SU-DHL-6 (cell line): Measurements from ENCODE around the gene PDHX.

ENCODE experiments used
- H2AFZ ChIP-seq: fragments of 200-600 bp; sonication (generic); 2 replicates; pipeline ENCODE4 v1.6.1; 2014; ENCODE audit warnings: low read depth, mild to moderate bottlenecking, moderate library complexity, mixed read lengths, antibody characterized with exemption, low read length; ENCODE audit not compliant: severe bottlenecking
- H3F3A ChIP-seq: fragments of 200-600 bp; shearing (Covaris generic); 2 replicates; pipeline ENCODE4 v1.6.0; 2016; ENCODE audit warnings: antibody characterized with exemption, mild to moderate bottlenecking; ENCODE audit not compliant: insufficient read depth
- H3K27ac ChIP-seq: fragments of 200-600 bp; sonication (generic); 2 replicates; pipeline ENCODE4 v1.5.1; 2016; ENCODE audit warnings: low read depth, mild to moderate bottlenecking, low read length, moderate library complexity, mixed read lengths
- H3K27me3 ChIP-seq: fragments of 200-600 bp; sonication (generic), shearing (Covaris generic); 2 replicates; pipeline ENCODE4 v1.6.0; 2014; ENCODE audit warnings: mild to moderate bottlenecking, low read length
- H3K36me3 ChIP-seq: fragments of 200-600 bp; sonication (generic); 2 replicates; pipeline ENCODE4 v1.6.1; 2014; ENCODE audit warnings: mild to moderate bottlenecking, low read length, mixed read lengths
- H3K4me2 ChIP-seq: fragments of 300-600, 200-600 bp; shearing (Covaris generic), sonication (generic); 2 replicates; pipeline ENCODE4 v1.6.0; 2014; ENCODE audit warnings: low read length, low read depth, mild to moderate bottlenecking; ENCODE audit not compliant: poor library complexity, severe bottlenecking
- H3K4me3 ChIP-seq: fragments of 200-600 bp; sonication (generic); 2 replicates; pipeline ENCODE4 v1.5.1; 2014; ENCODE audit warnings: antibody characterized with exemption, low read length, mild to moderate bottlenecking, mixed read lengths; ENCODE audit not compliant: insufficient read depth, poor library complexity, severe bottlenecking
- H3K79me2 ChIP-seq: fragments of 200-600 bp; sonication (generic); 2 replicates; pipeline ENCODE4 v1.6.1; 2014; ENCODE audit warnings: mild to moderate bottlenecking, low read length, moderate library complexity; ENCODE audit not compliant: insufficient read depth
- H3K9ac ChIP-seq: fragments of 200-600 bp; sonication (generic); 2 replicates; pipeline ENCODE4 v1.7.0; 2014; ENCODE audit warnings: mild to moderate bottlenecking, low read length
- H3K9me2 ChIP-seq: fragments of 200-600 bp; sonication (generic); replicated peaks from 2 replicates; pipeline ENCODE4 v1.6.1; 2014; ENCODE audit warnings: low read length; ENCODE audit not compliant: insufficient read depth
- H3K9me3 ChIP-seq: fragments of 200-600 bp; sonication (generic); 2 replicates; pipeline ENCODE4 v1.6.1; 2014; ENCODE audit warnings: low read length, mixed read lengths; ENCODE audit not compliant: insufficient read depth
- H4K20me1 ChIP-seq: fragments of 200-600 bp; sonication (generic); 2 replicates; pipeline ENCODE4 v1.6.1; 2014; ENCODE audit warnings: low read depth, mild to moderate bottlenecking, antibody characterized with exemption, low read length, moderate library complexity, mixed read lengths
- EZH2phosphoT487 ChIP-seq: fragments of 200-600 bp; sonication (generic), shearing (Covaris generic); conservative IDR thresholded peaks from 2 replicates; pipeline ENCODE4 v1.6.1; 2018; ENCODE audit warnings: mild to moderate bottlenecking, antibody characterized with exemption, low read length, moderate library complexity, mixed read lengths
- TF ChIP-seq, protein P1 (sequence below): fragments of 200-600 bp; sonication (generic); IDR thresholded peaks from one replicate; pipeline ENCODE4 v1.5.1; 2017; ENCODE audit warnings: antibody characterized with exemption, mild to moderate bottlenecking, low read length, moderate library complexity; ENCODE audit not compliant: insufficient read depth, poor library complexity, severe bottlenecking

PDHX gene

DNA sequence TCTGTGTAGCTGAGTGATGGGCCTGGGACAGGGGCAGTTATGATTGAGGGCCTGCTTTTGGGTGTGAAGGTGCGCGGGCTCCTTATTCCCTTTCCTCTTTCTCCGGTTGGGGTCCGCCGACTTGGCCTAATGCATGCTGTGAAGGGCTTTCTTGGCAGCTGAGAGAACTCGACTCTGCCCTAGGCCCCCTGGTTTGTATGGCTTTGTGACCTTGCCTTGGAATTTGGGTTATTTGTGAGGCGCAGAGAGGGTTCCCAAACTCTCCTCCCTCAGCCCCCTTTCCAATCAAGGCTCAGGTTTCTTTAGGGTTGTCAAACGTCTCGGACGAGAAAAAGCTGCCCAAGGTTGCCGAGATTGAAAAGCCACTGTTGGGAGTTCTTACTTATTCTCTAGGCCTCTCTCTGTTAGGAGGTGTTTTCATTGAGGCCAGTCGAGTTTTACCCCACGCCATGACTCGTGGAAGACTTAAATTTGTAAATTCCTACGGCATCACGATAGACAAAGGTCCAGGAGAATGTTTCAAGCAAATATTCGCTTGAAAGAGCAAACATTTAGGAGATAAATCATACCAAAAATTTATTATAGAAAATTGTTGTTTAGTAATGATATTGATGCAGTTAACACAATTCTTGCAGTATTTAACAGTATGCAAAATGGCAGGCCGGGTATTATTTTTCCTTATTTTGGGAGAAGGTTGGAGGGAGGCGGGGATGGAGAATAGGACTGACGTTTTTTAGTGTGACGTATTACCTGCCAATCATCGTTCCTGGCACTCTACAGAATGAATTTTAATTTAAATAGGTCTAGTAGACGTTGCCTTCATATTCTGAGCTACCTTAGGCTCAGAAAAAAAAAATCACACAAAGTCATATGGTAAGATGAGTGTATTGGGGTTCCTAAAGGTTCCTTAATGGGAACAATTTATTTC, 689 bp downstream of the PDHX start:
- H3K4me2 ChIP-seq, result peak overlapping the region; percentile 81
- H4K20me1 ChIP-seq, result no peaks in the 10 kb centered on the region
- H3K9ac ChIP-seq, result peak overlapping the region; percentile 97
- no peaks in the 10 kb centered on the region for H3K9me2 ChIP-seq
- H3K4me3 ChIP-seq, result peak overlapping the region; percentile 80
- peaks cover 50% of the 10 kb centered on the region for H3K79me2 ChIP-seq
- peaks cover 7% of the 10 kb centered on the region; the same call in 1 of the 2 replicates for H3F3A ChIP-seq
- H3K9me3 ChIP-seq, result no peaks in the 10 kb centered on the region; the same call in 1 of the 2 replicates
- H3K27me3 ChIP-seq, result no peaks in the 10 kb centered on the region
- H3K36me3 ChIP-seq, result peaks cover 7% of the 10 kb centered on the region; the same call in 1 of the 2 replicates
- peak overlapping the region; percentile 36; the same call in 1 of the 2 replicates for H3K27ac ChIP-seq
- TF ChIP-seq, protein P1, sequence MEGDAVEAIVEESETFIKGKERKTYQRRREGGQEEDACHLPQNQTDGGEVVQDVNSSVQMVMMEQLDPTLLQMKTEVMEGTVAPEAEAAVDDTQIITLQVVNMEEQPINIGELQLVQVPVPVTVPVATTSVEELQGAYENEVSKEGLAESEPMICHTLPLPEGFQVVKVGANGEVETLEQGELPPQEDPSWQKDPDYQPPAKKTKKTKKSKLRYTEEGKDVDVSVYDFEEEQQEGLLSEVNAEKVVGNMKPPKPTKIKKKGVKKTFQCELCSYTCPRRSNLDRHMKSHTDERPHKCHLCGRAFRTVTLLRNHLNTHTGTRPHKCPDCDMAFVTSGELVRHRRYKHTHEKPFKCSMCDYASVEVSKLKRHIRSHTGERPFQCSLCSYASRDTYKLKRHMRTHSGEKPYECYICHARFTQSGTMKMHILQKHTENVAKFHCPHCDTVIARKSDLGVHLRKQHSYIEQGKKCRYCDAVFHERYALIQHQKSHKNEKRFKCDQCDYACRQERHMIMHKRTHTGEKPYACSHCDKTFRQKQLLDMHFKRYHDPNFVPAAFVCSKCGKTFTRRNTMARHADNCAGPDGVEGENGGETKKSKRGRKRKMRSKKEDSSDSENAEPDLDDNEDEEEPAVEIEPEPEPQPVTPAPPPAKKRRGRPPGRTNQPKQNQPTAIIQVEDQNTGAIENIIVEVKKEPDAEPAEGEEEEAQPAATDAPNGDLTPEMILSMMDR, result no peak
- TF ChIP-seq EZH2phosphoT487, result no peak
- peak overlapping the region; percentile 85 for H2AFZ ChIP-seq

DNA sequence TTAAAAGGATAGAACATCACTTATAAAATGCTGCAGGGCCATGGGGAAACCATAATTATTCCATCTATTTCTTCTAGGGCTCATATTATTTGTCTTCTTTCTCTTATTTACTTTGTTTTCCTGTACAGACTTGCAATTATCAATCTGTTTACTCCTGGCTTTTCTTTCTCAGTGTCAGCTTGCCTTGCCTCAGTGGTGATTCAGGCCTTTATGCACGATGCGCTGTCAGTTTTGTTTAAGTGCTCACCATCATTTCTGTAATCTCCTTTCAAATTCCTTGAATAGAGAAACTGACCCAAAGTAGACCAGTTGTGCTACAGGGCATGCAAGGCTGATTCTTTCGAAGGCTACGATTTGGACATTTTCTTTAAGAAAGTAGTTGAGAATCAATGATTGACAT, 4.7 kb downstream of the PDHX start:
- Histone ChIP-seq H3K79me2 (peaks cover 20% of the 10 kb centered on the region), H4K20me1 (no peaks in the 10 kb centered on the region), H3K9me2 (no peaks in the 10 kb centered on the region), H3K9ac (no peak overlapping the region), H3K4me3 (no peak overlapping the region), H3K9me3 (no peaks in the 10 kb centered on the region), H3K36me3 (no peaks in the 10 kb centered on the region; the same call in 1 of the 2 replicates), H2AFZ (no peak overlapping the region), H3K27ac (no peak overlapping the region), H3F3A (peaks cover 7% of the 10 kb centered on the region; the same call in 1 of the 2 replicates), H3K4me2 (no peak overlapping the region), H3K27me3 (no peaks in the 10 kb centered on the region)
- TF ChIP-seq EZH2phosphoT487, result no peak
- TF ChIP-seq, protein P1, result no peak

DNA sequence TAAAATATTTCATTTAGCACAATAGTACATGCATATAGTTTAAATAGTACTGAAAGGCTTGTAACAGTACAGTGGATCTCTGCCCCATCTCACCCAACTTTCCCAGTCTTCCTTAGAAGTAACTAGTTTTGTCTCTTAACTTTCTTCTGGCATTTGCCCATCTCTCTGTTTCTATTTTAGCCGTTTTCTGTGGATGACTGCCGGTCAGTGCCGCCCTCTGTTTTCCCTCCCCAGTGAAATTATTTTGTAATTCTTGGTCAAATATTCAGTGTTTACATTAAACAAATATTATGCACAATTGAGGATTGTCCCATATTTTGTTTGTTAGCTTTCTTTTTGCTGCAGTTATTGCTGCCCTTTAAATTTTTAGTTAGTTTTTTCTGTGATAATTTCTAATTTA, 8.3 kb downstream of the PDHX start:
- no peak overlapping the region for H3K4me3 ChIP-seq
- no peaks in the 10 kb centered on the region for H3F3A ChIP-seq
- H4K20me1 ChIP-seq, result no peaks in the 10 kb centered on the region
- H3K79me2 ChIP-seq, result no peaks in the 10 kb centered on the region; the same call in none of the 2 replicates
- no peak for TF ChIP-seq EZH2phosphoT487
- TF ChIP-seq, protein P1, result no peak
- H3K4me2 ChIP-seq, result no peak overlapping the region
- no peak overlapping the region for H3K9ac ChIP-seq
- no peaks in the 10 kb centered on the region; the same call in 1 of the 2 replicates for H3K36me3 ChIP-seq
- H3K9me3 ChIP-seq, result no peaks in the 10 kb centered on the region
- no peaks in the 10 kb centered on the region for H3K27me3 ChIP-seq
- H3K27ac ChIP-seq, result no peak overlapping the region
- H3K9me2 ChIP-seq, result no peaks in the 10 kb centered on the region
- no peak overlapping the region for H2AFZ ChIP-seq
